ENCODE results near the gene PRKAR2A.

DNA sequence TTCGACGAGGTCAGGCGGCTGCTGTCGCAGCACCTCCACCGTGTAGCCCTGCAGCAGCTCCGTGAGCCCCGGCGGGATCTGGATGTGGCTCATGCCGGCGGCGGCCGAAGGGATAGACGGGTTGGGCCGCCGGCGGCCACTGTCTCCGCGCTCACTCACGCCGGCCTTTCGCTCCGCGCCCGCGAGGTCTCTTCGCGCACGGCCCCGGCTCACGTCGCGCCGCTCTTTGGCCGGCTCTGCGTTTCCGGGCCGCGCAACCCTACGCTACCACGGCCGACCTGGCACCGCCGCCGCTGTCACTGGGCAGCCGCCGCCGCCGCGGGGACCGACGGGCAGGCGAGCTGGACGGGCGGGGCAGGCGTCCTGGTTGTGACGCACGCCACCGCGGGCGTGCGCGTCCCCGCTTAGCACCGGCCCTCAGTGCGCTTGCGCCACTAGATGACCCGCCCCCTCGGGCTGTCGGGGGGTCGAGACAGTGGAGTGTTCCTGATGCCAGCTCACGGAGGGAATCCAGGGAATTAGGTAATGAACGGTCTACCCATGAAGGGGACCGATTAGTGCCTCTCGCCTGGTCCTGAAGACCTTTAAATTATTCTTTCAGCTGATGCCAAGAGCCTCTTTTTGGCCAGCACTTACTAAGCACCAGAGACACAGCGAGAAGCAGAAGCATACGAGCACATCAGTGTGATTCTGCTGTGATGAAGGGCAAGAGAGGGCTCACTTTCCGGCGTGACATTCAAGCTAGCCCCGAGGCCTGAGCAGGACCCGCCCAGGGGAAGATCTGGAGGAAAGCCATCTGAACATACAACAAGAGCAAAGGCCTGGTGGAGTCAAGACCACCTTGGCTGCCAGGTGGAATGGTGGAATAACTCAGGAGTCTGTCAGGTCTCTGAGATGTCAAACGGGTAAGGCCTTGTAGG is at the start of gene PRKAR2A:
- TF ChIP-seq, protein P1, sequence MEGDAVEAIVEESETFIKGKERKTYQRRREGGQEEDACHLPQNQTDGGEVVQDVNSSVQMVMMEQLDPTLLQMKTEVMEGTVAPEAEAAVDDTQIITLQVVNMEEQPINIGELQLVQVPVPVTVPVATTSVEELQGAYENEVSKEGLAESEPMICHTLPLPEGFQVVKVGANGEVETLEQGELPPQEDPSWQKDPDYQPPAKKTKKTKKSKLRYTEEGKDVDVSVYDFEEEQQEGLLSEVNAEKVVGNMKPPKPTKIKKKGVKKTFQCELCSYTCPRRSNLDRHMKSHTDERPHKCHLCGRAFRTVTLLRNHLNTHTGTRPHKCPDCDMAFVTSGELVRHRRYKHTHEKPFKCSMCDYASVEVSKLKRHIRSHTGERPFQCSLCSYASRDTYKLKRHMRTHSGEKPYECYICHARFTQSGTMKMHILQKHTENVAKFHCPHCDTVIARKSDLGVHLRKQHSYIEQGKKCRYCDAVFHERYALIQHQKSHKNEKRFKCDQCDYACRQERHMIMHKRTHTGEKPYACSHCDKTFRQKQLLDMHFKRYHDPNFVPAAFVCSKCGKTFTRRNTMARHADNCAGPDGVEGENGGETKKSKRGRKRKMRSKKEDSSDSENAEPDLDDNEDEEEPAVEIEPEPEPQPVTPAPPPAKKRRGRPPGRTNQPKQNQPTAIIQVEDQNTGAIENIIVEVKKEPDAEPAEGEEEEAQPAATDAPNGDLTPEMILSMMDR (IDR thresholded peaks at IDR 0.05): no peak
- TF ChIP-seq, protein P2, sequence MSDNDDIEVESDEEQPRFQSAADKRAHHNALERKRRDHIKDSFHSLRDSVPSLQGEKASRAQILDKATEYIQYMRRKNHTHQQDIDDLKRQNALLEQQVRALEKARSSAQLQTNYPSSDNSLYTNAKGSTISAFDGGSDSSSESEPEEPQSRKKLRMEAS (IDR thresholded peaks at IDR 0.05; ENCODE audit: low read depth): no peak
- TF ChIP-seq JUND (IDR thresholded peaks at IDR 0.05) (no peak), RAD21 (IDR thresholded peaks at IDR 0.05; ENCODE audit: low read length) (no peak), RFX5 (IDR thresholded peaks at IDR 0.05; ENCODE audit: low read length) (no peak)
